ENCODE measurements around the gene MLH3. TPM values are rescaled to one million over a fixed set of nuclear protein-coding genes. Genes with fewer than 3 reads are reported as not detected.

Gene MLH3
- total and polyA plus RNA-seq, 2 experiments from 2014 or later, result 10.7 to 14.7 TPM

DNA sequence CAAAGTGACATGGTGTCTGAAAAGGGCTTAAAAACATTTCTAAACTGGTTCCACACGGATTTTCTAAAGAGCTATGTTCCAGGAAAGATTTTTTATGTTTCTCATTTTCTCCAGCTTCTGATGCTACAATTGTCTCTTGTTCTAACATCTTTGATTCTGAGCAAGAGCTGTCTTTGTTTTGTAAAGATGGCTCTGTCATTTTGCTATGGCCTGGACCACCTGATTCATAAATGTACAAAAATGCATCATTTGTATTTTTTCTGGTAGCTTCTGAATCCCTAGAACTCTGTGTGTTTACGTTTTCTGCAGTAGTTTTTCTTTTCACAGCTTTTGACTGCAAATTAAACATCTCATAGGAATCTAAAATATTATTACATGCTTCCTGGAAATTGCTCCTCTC lies 3.2 kb downstream of the MLH3 start (continued):
- TF ChIP-seq STAT1 (IDR thresholded peaks at IDR 0.05; ENCODE audit: unreplicated experiment) (no peak), ETS1 (IDR thresholded peaks at IDR 0.05) (no peak), EZH2 (IDR thresholded peaks at IDR 0.05; ENCODE audit: low read depth, unreplicated experiment) (no peak)
- TF ChIP-seq, protein P1, sequence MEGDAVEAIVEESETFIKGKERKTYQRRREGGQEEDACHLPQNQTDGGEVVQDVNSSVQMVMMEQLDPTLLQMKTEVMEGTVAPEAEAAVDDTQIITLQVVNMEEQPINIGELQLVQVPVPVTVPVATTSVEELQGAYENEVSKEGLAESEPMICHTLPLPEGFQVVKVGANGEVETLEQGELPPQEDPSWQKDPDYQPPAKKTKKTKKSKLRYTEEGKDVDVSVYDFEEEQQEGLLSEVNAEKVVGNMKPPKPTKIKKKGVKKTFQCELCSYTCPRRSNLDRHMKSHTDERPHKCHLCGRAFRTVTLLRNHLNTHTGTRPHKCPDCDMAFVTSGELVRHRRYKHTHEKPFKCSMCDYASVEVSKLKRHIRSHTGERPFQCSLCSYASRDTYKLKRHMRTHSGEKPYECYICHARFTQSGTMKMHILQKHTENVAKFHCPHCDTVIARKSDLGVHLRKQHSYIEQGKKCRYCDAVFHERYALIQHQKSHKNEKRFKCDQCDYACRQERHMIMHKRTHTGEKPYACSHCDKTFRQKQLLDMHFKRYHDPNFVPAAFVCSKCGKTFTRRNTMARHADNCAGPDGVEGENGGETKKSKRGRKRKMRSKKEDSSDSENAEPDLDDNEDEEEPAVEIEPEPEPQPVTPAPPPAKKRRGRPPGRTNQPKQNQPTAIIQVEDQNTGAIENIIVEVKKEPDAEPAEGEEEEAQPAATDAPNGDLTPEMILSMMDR (conservative IDR thresholded peaks at IDR 0.05; ENCODE audit: low read depth in 2 of 2), result no peak

DNA sequence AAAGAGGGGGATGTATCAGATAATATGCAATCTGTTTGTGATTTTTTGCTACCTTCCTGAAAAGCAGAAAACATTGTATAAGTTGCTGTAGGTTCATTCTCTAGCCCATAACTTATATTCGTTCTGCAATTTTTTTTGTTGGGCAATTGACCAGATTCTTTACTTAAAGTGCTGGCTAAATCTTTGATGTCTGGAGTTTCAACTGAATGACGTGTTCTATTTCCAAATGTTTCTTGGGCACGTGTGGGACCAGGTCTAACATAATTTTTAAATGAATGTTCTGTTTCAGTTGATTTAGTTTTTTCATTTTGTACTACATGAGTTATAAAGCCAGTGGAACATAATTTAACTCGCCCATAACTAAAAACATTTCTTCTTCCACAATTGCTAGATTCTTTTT lies 3.8 kb downstream of the MLH3 start:
- H4K20me1 ChIP-seq (replicated peaks; ENCODE audit: insufficient read depth), result 0 out of 2 replicates have a peak, but pooled peaks cover 6% of the 10 kb centered on the region
- no peaks in the 10 kb centered on the region for H3K4me1 ChIP-seq (ENCODE audit: insufficient read depth)
- DNase-seq (ENCODE audit: low spot score), result no peak
- Mint-ChIP-seq H3K9me3 (no peaks in the 10 kb centered on the region; the same call in 1 of the 3 replicates), H3K27ac (no peak overlapping the region), H3K36me3 (ENCODE audit: low read depth) (no peaks in the 10 kb centered on the region), H3K4me3 (no peak overlapping the region), H3K27me3 (ENCODE audit: insufficient read depth, low read depth, poor library complexity) (peaks cover 3% of the 10 kb centered on the region), H3K4me1 (no peaks in the 10 kb centered on the region; the same call in 2 of the 3 replicates)
- no peak overlapping the region for H3K27ac ChIP-seq (ENCODE audit: low read depth)
- no peak overlapping the region for H2AFZ ChIP-seq
- no peaks in the 10 kb centered on the region for H3K36me3 ChIP-seq (ENCODE audit: insufficient read depth)
- H3F3A ChIP-seq (replicated peaks; ENCODE audit: low read depth), result no peaks in the 10 kb centered on the region
- no peak overlapping the region for H3K4me3 ChIP-seq
- H3K9me2 ChIP-seq (ENCODE audit: insufficient read depth), result no peaks in the 10 kb centered on the region
- no peak overlapping the region for H3K4me2 ChIP-seq
- H3K27me3 ChIP-seq (ENCODE audit: insufficient read depth), result no peaks in the 10 kb centered on the region
- 0 out of 2 replicates have a peak, but pooled peaks cover 6% of the 10 kb centered on the region for H3K79me2 ChIP-seq (replicated peaks; ENCODE audit: insufficient read depth)
- ATAC-seq, result no peak
- TF ChIP-seq JUNB (IDR thresholded peaks at IDR 0.05; ENCODE audit: unreplicated experiment) (no peak), ZNF462 (CRISPR knock-in tag; IDR thresholded peaks at IDR 0.05) (no peak), ZNF114 (CRISPR knock-in tag; IDR thresholded peaks at IDR 0.05) (no peak), ZNF331 (CRISPR knock-in tag; IDR thresholded peaks at IDR 0.05; ENCODE audit: low read depth) (no peak), ETS1 (IDR thresholded peaks at IDR 0.05) (no peak), NANOG (IDR thresholded peaks at IDR 0.05; ENCODE audit: borderline replicate concordance) (no peak), EZH2 (IDR thresholded peaks at IDR 0.05; ENCODE audit: low read depth, unreplicated experiment) (no peak), EZH2phosphoT487 (IDR thresholded peaks at IDR 0.05; ENCODE audit: unreplicated experiment) (no peak)
- TF ChIP-seq, protein P2, sequence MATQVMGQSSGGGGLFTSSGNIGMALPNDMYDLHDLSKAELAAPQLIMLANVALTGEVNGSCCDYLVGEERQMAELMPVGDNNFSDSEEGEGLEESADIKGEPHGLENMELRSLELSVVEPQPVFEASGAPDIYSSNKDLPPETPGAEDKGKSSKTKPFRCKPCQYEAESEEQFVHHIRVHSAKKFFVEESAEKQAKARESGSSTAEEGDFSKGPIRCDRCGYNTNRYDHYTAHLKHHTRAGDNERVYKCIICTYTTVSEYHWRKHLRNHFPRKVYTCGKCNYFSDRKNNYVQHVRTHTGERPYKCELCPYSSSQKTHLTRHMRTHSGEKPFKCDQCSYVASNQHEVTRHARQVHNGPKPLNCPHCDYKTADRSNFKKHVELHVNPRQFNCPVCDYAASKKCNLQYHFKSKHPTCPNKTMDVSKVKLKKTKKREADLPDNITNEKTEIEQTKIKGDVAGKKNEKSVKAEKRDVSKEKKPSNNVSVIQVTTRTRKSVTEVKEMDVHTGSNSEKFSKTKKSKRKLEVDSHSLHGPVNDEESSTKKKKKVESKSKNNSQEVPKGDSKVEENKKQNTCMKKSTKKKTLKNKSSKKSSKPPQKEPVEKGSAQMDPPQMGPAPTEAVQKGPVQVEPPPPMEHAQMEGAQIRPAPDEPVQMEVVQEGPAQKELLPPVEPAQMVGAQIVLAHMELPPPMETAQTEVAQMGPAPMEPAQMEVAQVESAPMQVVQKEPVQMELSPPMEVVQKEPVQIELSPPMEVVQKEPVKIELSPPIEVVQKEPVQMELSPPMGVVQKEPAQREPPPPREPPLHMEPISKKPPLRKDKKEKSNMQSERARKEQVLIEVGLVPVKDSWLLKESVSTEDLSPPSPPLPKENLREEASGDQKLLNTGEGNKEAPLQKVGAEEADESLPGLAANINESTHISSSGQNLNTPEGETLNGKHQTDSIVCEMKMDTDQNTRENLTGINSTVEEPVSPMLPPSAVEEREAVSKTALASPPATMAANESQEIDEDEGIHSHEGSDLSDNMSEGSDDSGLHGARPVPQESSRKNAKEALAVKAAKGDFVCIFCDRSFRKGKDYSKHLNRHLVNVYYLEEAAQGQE (IDR thresholded peaks at IDR 0.05; ENCODE audit: unreplicated experiment), result no peak
